HepG2 (cell line): Measurements from ENCODE around the gene MAOB. TPM values are rescaled to one million over a fixed set of nuclear protein-coding genes. Genes with fewer than 3 reads are reported as not detected.

Source experiments
- ATAC-seq: fragments of 200-7000 bp; cut with Tn5 transposase; 3 replicates; pipeline ENCODE4 v1.9.1; 2020; ENCODE audit warnings: mild to moderate bottlenecking, moderate library complexity
- BruUV-seq: library from RNA; stranded (reverse); fragments of 400-500 nt; replicated peaks from 2 replicates; lab custom pipeline; 2021; lab: Mats Ljungman, UMichigan
- CTCF ChIA-PET: fragments of 300-600 bp; formaldehyde crosslinking; extraction: SDS; loops from one replicate; lab custom pipeline; 2021; ENCODE audit warnings: low total read pairs, inconsistent platforms, low intra/inter-chr PET ratio; lab: Yijun Ruan, JAX
- POLR2A ChIA-PET: fragments of 350-600 bp; sonication (Branson Sonifier 250); formaldehyde crosslinking; loops from one replicate; lab custom pipeline; 2020; ENCODE audit warnings: antibody characterized with exemption, inconsistent platforms; lab: Yijun Ruan, JAX
- DNase-seq: peaks from one replicate; pipeline ENCODE4 v3.0.0-alpha.2; 2015; ENCODE audit warnings: low spot score
- FAIRE-seq: peaks from 3 replicates; lab custom pipeline; 2011; peaks lifted over from hg19 to GRCh38; lab: Jason Lieb, UNC
- H2AFZ ChIP-seq: one replicate; pipeline ENCODE4 v1.6.1; 2011; ENCODE audit warnings: low read length, inconsistent platforms
- H3K27ac ChIP-seq: fragments of 300-600 bp; 3 replicates; pipeline ENCODE4 v1.8.0; 2011; ENCODE audit warnings: mixed run types, mild to moderate bottlenecking, mixed read lengths, low read length, inconsistent platforms; ENCODE audit not compliant: insufficient read depth; ENCODE audit errors: extremely low read length
- H3K27me3 ChIP-seq, 2 experiments: fragments of 200-600 bp in 1 of 2; 2 replicates in 1 of 2; 3 replicates in 1 of 2; pipeline versions ENCODE4 v1.6.0 to v1.8.0; 2011; ENCODE audit warnings: low read length in 2 of 2, mild to moderate bottlenecking in 2 of 2, moderate library complexity in 2 of 2, inconsistent platforms in 1 of 2; ENCODE audit not compliant: insufficient read depth in 2 of 2, control insufficient read depth in 1 of 2
- H3K36me3 ChIP-seq, 2 experiments: fragments of 200-600 bp in 1 of 2; replicated peaks in 1 of 2; 2 replicates in 1 of 2; 3 replicates in 1 of 2; pipeline versions ENCODE4 v1.5.1 to v1.8.0; 2011; ENCODE audit warnings: low read length in 2 of 2, inconsistent platforms in 1 of 2; ENCODE audit not compliant: insufficient read depth in 2 of 2, control insufficient read depth in 1 of 2
- H3K4me1 ChIP-seq: 2 replicates; pipeline ENCODE4 v1.5.1; 2012; ENCODE audit warnings: low read length, inconsistent platforms; ENCODE audit not compliant: insufficient read depth
- H3K4me2 ChIP-seq: 2 replicates; pipeline ENCODE4 v1.6.0; 2011; ENCODE audit warnings: low read depth, low read length, inconsistent platforms
- H3K4me3 ChIP-seq, 3 experiments: fragments of 200-600 bp in 1 of 3; sonication (generic), shearing (Covaris generic) in 1 of 3; replicated peaks in 1 of 3; 2 replicates each; pipeline ENCODE4 v1.5.1; 2011 to 2016; ENCODE audit warnings: low read length in 3 of 3, inconsistent platforms in 2 of 3, low read depth in 2 of 3, mild to moderate bottlenecking in 2 of 3, control low read depth in 1 of 3, mixed read lengths in 1 of 3; ENCODE audit not compliant: insufficient read depth in 1 of 3
- H3K79me2 ChIP-seq: one replicate; pipeline ENCODE4 v1.6.1; 2011; ENCODE audit warnings: low read length, inconsistent platforms; ENCODE audit not compliant: insufficient read depth
- H3K9ac ChIP-seq: 2 replicates; pipeline ENCODE4 v1.6.0; 2011; ENCODE audit warnings: mild to moderate bottlenecking, low read depth, low read length, inconsistent platforms; ENCODE audit not compliant: insufficient read depth
- H3K9me3 ChIP-seq: 2 replicates; pipeline ENCODE4 v1.5.1; 2012; ENCODE audit warnings: mild to moderate bottlenecking, low read length
- H4K20me1 ChIP-seq: 2 replicates; pipeline ENCODE4 v1.6.0; 2011; ENCODE audit warnings: inconsistent platforms, mild to moderate bottlenecking, low read length, moderate library complexity; ENCODE audit not compliant: insufficient read depth
- CENPX ChIP-seq: sonication (generic); formaldehyde crosslinking; IDR thresholded peaks from 2 replicates; pipeline ENCODE4 v1.9.0; 2021; ENCODE audit warnings: mild to moderate bottlenecking, missing genetic modification reagents, moderate library complexity
- KAT8 ChIP-seq: IDR thresholded peaks from 2 replicates; pipeline ENCODE4 v1.6.1; 2016; ENCODE audit warnings: missing genetic modification reagents, missing compliant biosample characterization
- MAFG ChIP-seq: sonication (generic); formaldehyde crosslinking; IDR thresholded peaks from 2 replicates; pipeline ENCODE4 v1.5.1; 2020; ENCODE audit warnings: mild to moderate bottlenecking, missing genetic modification reagents
- PAWR ChIP-seq: sonication (generic); formaldehyde crosslinking; IDR thresholded peaks from 2 replicates; pipeline ENCODE4 v1.4.0; 2020; ENCODE audit warnings: missing genetic modification reagents, mild to moderate bottlenecking, borderline replicate concordance
- RBM22 ChIP-seq: fragments of 200-400 bp; formaldehyde crosslinking; optimal IDR thresholded peaks from 2 replicates; pipeline ENCODE3; 2017; ENCODE audit warnings: mild to moderate bottlenecking, low read length, moderate library complexity
- ZBTB3 ChIP-seq: sonication (generic); formaldehyde crosslinking; IDR thresholded peaks from 2 replicates; pipeline ENCODE4 v1.4.0; 2020; ENCODE audit warnings: low read depth, mild to moderate bottlenecking, moderate library complexity, missing genetic modification reagents, borderline replicate concordance
- ZFP36L1 ChIP-seq: sonication (generic); formaldehyde crosslinking; IDR thresholded peaks from 2 replicates; pipeline ENCODE4 v1.8.0; 2022; ENCODE audit warnings: mild to moderate bottlenecking, missing genetic modification reagents, moderate library complexity
- ZNF747 ChIP-seq: sonication (generic); formaldehyde crosslinking; IDR thresholded peaks from 2 replicates; pipeline ENCODE4 v1.8.1; 2023; ENCODE audit warnings: missing genetic modification reagents, mild to moderate bottlenecking, borderline replicate concordance
- ZNF780A ChIP-seq: sonication (generic); formaldehyde crosslinking; IDR thresholded peaks from 2 replicates; pipeline ENCODE4 v1.8.0; 2022; ENCODE audit warnings: mild to moderate bottlenecking, missing genetic modification reagents, moderate library complexity
- ZNF891 ChIP-seq: sonication (generic); formaldehyde crosslinking; IDR thresholded peaks from 2 replicates; pipeline ENCODE4 v1.5.0; 2020; ENCODE audit warnings: mild to moderate bottlenecking, missing genetic modification reagents
- ZSCAN25 ChIP-seq: sonication (generic); formaldehyde crosslinking; IDR thresholded peaks from 2 replicates; pipeline ENCODE4 v1.8.0; 2022; ENCODE audit warnings: mild to moderate bottlenecking, missing genetic modification reagents
- WGBS: methylation state at CpG from one replicate; pipeline ENCODE4 v1.1.6; 2017; ENCODE audit warnings: low lambda C conversion rate; 5-methylcytosine and 5-hydroxymethylcytosine counted together
- in situ Hi-C: cut with HindIII; loops from 2 replicates; pipeline ENCODE4 v1.10.0; 2017; ENCODE audit warnings: low pct_unique_long_range_greater_than_20kb; ENCODE audit not compliant: extremely low pct_ligation_motif_present
- intact Hi-C: fragments of 100-400 bp; cut with micrococcal nuclease; formaldehyde crosslinking; loops from one replicate; pipeline ENCODE4 v1.10.0; 2022; ENCODE audit not compliant: unreplicated experiment
- polyA plus RNA-seq, 8 experiments: library from polyadenylated mRNA; depleted of rRNA in 3 of 8; stranded (reverse) in 7 of 8; unstranded in 1 of 8; fragments of >200 nt; fragmentation: Illumina TruSeq in 4 of 8; extraction: Trizol in 4 of 8; gene quantifications; 2 replicates each; pipeline versions ENCODE4 v1.2.1 to v1.2.3, GENCODE V29; 2011 to 2016; ENCODE audit warnings: low read depth in 4 of 8, missing spikeins in 1 of 8, mixed read lengths in 1 of 8; ENCODE audit not compliant: insufficient read depth in 1 of 8
- total RNA-seq, 5 experiments: library from RNA; depleted of rRNA; stranded (reverse); fragments of >200 nt; fragmentation: Illumina TruSeq; extraction: Trizol; gene quantifications; 2 replicates each; pipeline ENCODE4 v1.2.3, GENCODE V29; 2016; ENCODE audit warnings: low read depth in 1 of 5
- TF ChIP-seq, protein P1 (sequence below): sonication (generic); formaldehyde crosslinking; conservative IDR thresholded peaks from 2 replicates; pipeline ENCODE4 v1.8.0; 2022; ENCODE audit warnings: low read depth, missing genetic modification reagents
- TF ChIP-seq, protein P2 (sequence below): sonication (generic); formaldehyde crosslinking; IDR thresholded peaks from 2 replicates; pipeline ENCODE4 v1.8.1; 2022; ENCODE audit warnings: mild to moderate bottlenecking, missing genetic modification reagents

Gene MAOB
- total and polyA plus RNA-seq, 2 of the 13 experiments (the other 11 are each of a cell fraction or from before 2014, with no cell fraction given): 11.0 to 19.0 TPM

- Histone ChIP-seq H3K9me3 (no peaks in the 10 kb centered on the region), H3K36me3 (no peaks in the 10 kb centered on the region), H3K27me3 (no peaks in the 10 kb centered on the region), H3K4me1 (no peaks in the 10 kb centered on the region), H3K9ac (no peak overlapping the region), H3K4me2 (no peak overlapping the region), H3K27ac (no peak overlapping the region), H4K20me1 (no peaks in the 10 kb centered on the region), H3K79me2 (no peaks in the 10 kb centered on the region), H2AFZ (no peak overlapping the region), H3K4me3 (no peak overlapping the region)
- DNase-seq (no peak), FAIRE-seq (no peak), ATAC-seq (no peak)
- ChIA-PET POLR2A (no interaction called here), CTCF (no interaction called here)
- BruUV-seq: no TSS peak
- 61% methylated on average over 3 of the region's 3 CpGs for WGBS
- intact Hi-C loops (no loop called here), in situ Hi-C loops (no loop called here)
- TF ChIP-seq CENPX (CRISPR knock-in tag) (no peak), ZFP36L1 (no peak), PAWR (CRISPR knock-in tag) (no peak), ZNF747 (CRISPR knock-in tag) (no peak), ZSCAN25 (CRISPR knock-in tag) (no peak), ZNF780A (CRISPR knock-in tag) (no peak), ZBTB3 (CRISPR knock-in tag) (no peak), KAT8 (CRISPR knock-in tag) (no peak), RBM22 (no peak), MAFG (CRISPR knock-in tag) (no peak), ZNF891 (no peak)
- TF ChIP-seq, protein P1, sequence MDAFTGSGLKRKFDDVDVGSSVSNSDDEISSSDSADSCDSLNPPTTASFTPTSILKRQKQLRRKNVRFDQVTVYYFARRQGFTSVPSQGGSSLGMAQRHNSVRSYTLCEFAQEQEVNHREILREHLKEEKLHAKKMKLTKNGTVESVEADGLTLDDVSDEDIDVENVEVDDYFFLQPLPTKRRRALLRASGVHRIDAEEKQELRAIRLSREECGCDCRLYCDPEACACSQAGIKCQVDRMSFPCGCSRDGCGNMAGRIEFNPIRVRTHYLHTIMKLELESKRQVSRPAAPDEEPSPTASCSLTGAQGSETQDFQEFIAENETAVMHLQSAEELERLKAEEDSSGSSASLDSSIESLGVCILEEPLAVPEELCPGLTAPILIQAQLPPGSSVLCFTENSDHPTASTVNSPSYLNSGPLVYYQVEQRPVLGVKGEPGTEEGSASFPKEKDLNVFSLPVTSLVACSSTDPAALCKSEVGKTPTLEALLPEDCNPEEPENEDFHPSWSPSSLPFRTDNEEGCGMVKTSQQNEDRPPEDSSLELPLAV (CRISPR knock-in tag): no peak
- TF ChIP-seq, protein P2, sequence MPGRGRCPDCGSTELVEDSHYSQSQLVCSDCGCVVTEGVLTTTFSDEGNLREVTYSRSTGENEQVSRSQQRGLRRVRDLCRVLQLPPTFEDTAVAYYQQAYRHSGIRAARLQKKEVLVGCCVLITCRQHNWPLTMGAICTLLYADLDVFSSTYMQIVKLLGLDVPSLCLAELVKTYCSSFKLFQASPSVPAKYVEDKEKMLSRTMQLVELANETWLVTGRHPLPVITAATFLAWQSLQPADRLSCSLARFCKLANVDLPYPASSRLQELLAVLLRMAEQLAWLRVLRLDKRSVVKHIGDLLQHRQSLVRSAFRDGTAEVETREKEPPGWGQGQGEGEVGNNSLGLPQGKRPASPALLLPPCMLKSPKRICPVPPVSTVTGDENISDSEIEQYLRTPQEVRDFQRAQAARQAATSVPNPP (CRISPR knock-in tag): no peak
Observed at GRCh38 chrX:43817444-43817843, 64.8 kb downstream of the MAOB start.
